Vagina (tissue), 2 donors: ENCODE measurements around the gene PAQR7.

Experiments used
- CTCF ChIP-seq, 3 experiments: fragments of 450-650 bp in 2 of 3; fragments of 200-600 bp in 1 of 3; sonication (generic) in 1 of 3; IDR thresholded peaks; one replicate each; pipeline ENCODE4 v1.5.1; 2017 to 2019; ENCODE audit warnings: antibody characterized with exemption in 3 of 3, mild to moderate bottlenecking in 2 of 3, moderate library complexity in 2 of 3
- POLR2AphosphoS5 ChIP-seq, 2 donors: sonication (generic); formaldehyde crosslinking; IDR thresholded peaks; one replicate each; pipeline ENCODE4 v1.9.0; 2017; ENCODE audit warnings: antibody characterized with exemption in 2 of 2, mild to moderate bottlenecking in 2 of 2, low read depth in 1 of 2; ENCODE audit not compliant: insufficient read depth in 1 of 2

DNA sequence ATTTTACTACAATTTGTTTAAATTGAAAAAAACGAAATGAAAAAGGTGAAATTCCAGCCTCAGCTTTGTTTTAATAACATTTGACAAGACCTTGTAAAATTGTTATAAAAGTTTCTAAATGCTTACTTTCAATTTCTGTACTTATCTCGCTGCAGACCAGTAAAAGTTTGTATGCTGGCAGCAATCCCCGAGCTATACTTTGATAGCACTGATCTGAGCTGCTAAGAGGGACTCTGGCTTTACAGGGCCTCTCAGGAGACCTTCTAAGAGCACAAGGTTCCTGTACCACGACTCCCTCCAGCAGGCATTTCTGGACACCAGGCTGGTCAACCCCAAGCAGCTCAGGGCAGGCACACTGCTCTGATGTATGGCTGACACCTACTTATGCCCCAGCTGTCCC, 17.6 kb upstream of the PAQR7 start:
- no peak for TF ChIP-seq CTCF (IDR thresholded peaks at IDR 0.05)
- no peak for TF ChIP-seq POLR2AphosphoS5 (IDR thresholded peaks at IDR 0.05; ENCODE audit: insufficient read depth in 1 of 2, low read depth in 1 of 2)
